Hematopoietic multipotent progenitor cell treated with erythropoietin and hydrocortisone succinate and interleukin-3 and kit ligand, for 6 days (in vitro differentiated cells): Measurements from ENCODE around the gene C1orf122.

Experiments used
- DNase-seq: peaks from one replicate; pipeline ENCODE4 v3.0.0-alpha.2; 2015

C1orf122 gene

DNA sequence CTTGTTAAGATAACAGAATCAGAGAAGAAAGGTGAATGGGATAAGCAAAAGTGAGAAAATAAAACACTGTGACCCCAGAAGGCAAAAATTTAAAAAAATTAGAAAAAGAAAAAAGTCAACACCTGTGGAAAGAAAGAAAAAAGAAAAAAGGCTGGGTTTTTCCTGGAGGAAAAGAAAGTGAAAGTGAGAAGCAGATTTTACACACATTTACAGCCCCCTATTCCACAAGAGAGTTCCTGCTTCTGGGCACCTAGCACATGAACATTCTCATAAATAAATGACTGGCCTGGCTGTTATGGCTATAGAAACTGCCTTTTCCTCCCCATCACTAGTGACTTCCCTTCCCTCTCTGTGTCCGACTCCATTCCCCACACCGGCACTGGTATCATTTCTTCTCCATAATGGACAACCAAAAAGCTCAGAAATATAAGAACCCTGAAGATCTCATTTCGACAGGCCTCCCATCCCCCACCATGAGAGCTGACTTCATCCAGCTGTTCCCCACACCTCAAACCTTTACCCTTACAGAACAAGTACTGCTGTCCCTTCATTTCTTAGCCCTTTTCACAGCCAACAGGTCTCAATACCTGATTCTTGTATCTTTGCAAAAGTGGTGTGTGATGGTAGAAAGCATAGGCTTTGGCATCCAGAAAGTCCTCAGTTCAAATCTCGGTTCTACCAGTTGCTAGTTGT is 39.2 kb downstream of the C1orf122 start:
- no peak for DNase-seq

DNA sequence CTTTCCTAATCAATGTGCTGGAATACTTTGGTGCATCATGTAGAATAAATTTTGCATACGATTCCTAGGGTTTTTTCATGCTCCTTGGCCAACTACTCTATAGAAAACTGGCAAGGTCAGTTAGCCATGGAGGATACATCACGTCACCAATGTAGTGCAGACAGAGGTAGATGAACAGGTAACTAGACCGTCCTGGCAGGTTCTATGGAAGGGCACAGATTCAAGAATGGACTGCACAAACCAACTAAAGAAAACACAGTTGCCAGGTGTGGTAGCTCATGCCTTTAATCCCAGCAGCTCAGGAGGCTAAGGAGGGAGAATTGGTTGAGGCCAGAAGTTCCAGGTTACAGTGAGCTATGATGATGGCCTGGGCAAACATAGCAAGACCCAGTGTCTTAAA is 41.9 kb downstream of the C1orf122 start:
- DNase-seq: no peak

DNA sequence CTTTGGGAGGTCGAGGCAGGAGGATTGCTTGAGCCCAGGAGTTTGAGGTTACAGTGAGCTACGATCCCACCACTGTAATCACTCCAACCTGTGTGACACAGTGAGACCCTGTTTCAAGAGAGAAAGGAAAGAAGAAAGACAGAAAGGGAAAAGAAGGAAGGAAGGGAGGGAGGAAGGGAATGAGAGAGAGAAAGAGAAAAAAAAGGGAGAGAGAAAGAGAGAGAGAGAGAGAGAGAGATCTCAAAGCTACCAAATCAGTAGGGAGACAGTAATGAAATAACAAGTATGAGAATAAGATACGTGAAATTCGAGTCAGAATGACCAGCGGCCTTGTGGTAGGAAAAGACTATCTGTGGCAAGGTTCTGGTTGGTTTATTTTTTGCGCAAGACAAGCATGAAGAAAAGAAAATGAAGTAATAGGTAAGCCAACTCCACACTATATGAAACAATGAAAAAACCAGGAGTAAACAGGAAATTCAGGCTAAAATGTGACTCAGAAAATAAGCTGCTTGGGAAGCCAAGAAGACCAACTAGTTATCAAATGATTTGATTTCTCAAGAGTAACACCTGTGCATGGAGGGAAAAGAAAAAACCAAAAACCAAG is 42.9 kb downstream of the C1orf122 start:
- peak; percentile 40 for DNase-seq

GRCh38 chr1:37851262-37851661 is 43.7 kb downstream of the C1orf122 start:
- no peak for DNase-seq

GRCh38 chr1:37851782-37852210 is 44.2 kb downstream of the C1orf122 start:
- DNase-seq: peak; percentile 30

DNA sequence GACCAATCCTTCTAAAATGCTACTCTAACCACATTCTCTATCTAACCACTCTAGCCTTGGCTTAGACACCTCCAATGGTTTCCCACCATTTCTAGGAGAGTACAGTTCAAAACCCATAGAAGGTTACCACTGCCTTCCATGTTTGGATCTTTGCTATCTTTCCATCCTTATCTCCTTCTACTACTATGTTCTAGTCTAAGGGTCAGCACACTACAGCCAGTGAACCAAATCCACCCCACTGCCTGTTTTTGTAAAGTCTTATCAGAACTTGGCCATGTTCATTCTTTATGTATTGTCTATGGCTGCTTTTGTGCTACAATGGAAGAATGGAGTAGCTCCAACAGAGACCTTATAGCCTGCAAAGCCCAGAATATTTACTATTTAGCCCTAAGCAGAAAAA is 45.6 kb downstream of the C1orf122 start:
- no peak for DNase-seq

GRCh38 chr1:37854406-37854805 is 46.8 kb downstream of the C1orf122 start:
- peak; percentile 38 for DNase-seq
